OCI-LY1 (cell line): ENCODE results near the gene RAD51B.

Source experiments
- EZH2 ChIP-seq: fragments of 200-600 bp; sonication (generic), shearing (Covaris generic); IDR thresholded peaks from 2 replicates; pipeline ENCODE4 v1.8.0; 2017; ENCODE audit warnings: borderline replicate concordance, mixed run types, mild to moderate bottlenecking, antibody characterized with exemption, low read length, moderate library complexity, mixed read lengths
- TF ChIP-seq, protein P1 (sequence below): fragments of 200-600 bp; sonication (generic), shearing (Covaris generic); IDR thresholded peaks from 2 replicates; pipeline ENCODE4 v1.5.1; 2017; ENCODE audit warnings: mild to moderate bottlenecking, antibody characterized with exemption, low read length, moderate library complexity, mixed read lengths

DNA sequence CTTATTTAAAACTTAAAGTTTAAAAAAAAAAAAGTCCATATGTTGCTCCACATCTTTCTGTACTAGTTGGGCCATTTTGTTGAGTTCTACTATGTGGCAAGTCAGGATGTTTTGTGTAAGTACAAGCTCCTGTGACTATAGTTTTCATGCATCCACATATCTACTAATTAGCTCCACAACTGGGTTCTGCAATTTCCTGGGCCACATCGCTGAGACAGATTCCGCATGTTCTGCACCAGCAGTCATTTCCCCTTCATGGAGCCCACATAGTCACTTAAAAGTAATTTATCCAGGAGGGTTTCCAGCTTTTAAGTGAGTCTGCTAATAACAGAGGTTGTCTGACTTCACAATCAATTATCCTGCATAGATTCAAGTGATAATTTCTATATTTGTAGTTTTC, 511.8 kb downstream of the RAD51B start:
- TF ChIP-seq, protein P1, sequence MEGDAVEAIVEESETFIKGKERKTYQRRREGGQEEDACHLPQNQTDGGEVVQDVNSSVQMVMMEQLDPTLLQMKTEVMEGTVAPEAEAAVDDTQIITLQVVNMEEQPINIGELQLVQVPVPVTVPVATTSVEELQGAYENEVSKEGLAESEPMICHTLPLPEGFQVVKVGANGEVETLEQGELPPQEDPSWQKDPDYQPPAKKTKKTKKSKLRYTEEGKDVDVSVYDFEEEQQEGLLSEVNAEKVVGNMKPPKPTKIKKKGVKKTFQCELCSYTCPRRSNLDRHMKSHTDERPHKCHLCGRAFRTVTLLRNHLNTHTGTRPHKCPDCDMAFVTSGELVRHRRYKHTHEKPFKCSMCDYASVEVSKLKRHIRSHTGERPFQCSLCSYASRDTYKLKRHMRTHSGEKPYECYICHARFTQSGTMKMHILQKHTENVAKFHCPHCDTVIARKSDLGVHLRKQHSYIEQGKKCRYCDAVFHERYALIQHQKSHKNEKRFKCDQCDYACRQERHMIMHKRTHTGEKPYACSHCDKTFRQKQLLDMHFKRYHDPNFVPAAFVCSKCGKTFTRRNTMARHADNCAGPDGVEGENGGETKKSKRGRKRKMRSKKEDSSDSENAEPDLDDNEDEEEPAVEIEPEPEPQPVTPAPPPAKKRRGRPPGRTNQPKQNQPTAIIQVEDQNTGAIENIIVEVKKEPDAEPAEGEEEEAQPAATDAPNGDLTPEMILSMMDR: no peak
- no peak for TF ChIP-seq EZH2
